ENCODE results near the gene CDKN2AIPNL.

Gene CDKN2AIPNL

GRCh38 chr5:134411546-134412266 is at the start of gene CDKN2AIPNL:
Gene CDKN2AIPNL (minus strand): TSS chr5:134411881. CDS start chr5:134411854, 27 bp downstream.
- DNase-seq = peak; percentile 95

DNA sequence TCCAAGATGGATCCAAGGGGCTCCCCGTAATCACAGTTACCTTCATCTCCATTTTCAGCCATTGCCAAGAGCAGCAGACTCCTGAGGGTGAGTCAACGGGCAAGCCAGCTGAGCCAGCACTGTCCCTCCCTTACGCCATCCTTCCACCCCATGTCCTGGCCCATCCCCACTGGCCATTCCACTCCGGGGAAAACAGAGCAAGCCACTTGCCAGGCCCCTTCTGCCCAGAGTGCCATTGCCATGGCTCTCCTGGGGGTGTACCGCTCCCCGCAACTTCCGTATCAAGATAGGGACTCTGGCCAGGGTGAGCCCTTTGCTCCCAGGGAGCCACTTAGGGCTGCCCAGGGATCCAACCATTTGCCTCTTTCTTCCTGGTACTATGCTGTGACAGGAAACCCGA is 48.9 kb upstream of the CDKN2AIPNL start:
- ATAC-seq (no peak), DNase-seq (no peak)

More at GRCh38 chr5:134411546-134412266, at the start of gene CDKN2AIPNL:
- peak; percentile 100 for ATAC-seq

DNA sequence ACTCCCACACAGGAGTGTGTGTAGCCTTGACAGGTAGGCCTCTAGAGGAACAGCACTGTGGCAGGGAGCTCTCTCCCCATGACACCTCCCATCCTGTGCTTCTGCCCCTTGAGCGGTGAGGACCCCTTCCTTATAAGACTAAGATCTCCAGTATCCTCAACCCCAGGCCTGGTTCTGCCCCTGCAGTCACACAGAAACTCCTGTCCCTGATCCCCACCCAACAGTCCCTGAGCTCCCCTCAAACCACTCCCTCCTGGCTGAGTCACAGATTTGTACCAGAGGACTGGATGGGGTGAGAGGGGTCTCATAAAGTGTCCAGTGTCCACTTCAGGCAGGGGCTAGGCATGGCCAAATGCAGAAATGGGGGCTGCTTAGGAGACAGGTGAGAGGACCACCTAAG is 47.8 kb upstream of the CDKN2AIPNL start:
- ATAC-seq = no peak
- DNase-seq = no peak

DNA sequence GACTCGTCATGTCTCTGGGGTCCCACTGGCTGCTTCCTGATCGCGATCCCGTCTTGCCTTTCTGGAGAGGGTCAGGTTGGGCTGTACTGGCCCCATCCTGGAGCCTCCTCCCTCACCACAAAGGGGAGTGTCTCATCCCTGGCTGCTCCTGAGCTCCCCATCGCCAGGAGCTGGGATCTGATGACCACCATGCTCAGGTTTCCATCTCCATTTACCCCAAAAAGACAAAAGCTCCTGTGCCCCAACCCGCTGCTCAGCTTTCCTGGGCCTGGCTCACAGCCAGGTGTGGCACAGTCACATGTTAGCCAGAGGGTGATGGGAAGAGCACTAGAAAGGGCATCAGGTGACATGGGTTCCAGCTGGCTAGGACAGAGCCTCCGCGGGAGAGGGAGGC is 47.3 kb upstream of the CDKN2AIPNL start:
- ATAC-seq = no peak
- no peak for DNase-seq

DNA sequence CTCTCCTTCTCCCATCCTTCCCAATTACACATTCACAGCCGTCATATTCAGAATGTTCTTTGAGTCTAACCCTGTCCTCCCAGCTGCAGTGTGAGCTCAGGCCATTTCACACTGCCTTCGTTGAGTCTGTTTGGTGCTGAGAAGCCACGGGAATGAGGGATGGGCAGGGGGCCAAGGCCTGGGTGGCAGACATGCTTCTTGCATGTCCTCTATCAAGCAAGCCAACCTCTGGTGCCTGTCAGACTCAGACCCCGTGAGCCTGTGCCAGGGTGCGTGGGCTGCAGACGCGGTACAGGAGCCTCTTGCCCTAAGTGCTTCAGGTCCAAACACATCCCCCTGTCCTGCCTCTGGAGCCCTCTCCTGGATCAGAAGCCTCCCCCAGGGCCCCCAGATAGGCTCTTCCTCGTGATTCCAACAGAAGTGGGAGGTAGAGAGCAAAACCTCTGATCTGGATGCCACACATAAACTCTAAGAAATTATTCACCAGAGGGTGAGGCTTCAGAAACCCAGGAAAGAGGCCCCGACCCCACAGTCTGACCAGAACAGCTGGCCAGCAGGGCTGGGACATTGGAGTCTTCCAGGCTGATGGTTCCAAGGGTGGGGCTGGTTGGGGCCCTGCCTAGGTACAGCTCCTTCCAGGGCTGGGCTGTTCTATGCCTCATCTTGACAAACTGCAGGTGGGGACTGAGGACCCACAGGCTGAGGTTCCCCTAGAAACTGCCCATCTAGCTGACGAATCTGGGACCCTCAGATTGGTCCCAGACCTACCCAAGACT is 46.7 kb upstream of the CDKN2AIPNL start:
- ATAC-seq (no peak), DNase-seq (no peak)

DNA sequence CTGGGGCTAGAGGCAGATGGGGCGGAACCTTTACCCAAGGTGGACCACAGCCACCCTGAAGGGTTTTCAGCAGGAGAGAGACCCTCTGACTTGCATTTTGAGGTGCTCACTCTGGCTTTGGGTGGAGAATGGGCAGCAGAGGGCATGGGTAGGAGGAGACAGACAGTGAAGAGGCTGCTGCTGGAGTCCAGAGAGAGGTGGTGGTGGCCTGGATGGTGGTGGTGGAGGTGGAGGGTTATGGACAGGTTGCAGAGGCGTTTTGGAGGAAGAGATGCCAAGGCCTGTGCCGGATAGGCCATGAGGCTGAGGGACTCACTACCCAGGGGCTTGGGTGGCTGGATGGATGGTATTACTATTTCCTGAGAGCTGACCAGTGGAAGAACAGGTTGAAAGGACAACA is 46.1 kb upstream of the CDKN2AIPNL start:
- ATAC-seq (no peak), DNase-seq (no peak)

DNA sequence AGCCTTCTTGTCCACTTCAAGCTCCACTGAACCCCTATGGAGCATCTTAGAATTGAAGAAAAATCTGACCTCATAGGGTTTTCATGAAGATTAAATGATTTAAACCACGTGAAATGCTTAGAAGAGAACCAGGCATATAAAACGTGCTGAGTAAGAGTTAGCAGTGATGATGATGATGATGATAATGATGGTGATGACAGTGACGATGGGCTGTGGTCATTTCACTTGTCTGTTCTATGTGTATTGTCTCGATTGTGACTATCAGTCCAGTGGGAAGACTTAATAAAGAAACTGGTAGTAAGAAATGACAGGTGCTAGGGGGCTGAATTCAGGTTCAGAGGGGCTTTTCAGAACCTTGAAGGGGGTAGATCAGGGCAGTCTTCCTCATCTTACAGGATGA is 45.1 kb upstream of the CDKN2AIPNL start:
- DNase-seq (no peak), ATAC-seq (no peak)

- ATAC-seq (no peak), DNase-seq (no peak)
Measured at GRCh38 chr5:134455466-134455865, 43.8 kb upstream of the CDKN2AIPNL start.

DNA sequence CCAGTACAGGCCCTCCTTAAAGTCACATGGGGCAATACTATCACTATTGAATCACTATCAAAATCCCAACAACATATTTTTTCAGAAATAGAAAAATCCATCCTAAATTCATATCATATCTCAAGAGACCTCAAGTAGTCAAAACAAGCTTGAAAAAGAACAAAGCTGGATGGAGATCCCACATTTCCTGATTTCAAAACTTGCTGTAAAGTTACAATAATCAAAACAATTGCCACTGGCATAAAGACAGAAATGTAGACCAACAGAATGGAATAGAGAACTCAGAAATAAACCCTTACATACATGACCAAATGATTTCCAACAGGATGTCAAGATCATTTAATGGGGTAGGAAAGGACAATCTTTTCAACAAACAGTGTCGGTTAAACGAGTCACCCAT is 41.3 kb upstream of the CDKN2AIPNL start:
- DNase-seq = no peak
- ATAC-seq = no peak

- ATAC-seq (no peak), DNase-seq (no peak)
Measured at GRCh38 chr5:134451936-134452505, 40.3 kb upstream of the CDKN2AIPNL start.

- ATAC-seq (no peak), DNase-seq (no peak)
Measured at GRCh38 chr5:134451225-134451935, 39.7 kb upstream of the CDKN2AIPNL start.

DNA sequence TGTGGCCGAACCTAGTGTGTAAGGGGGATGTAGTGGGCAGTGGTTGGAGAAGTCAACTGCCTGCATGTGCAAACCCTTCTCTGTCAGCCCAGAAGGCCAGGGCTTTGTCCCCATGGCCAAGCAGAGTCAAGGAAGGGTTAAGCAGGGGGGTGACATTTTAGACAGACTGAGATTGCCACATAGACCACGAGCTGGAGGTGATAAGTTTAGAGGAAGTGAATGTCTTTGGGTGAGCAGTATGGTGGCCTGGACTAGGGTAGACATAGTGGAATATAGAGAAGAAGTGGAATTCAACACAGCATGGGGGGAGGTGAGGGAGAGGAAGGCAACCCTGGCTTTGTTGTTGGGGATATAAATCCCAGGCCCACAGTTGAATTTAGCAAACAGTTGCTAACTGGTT is 38.7 kb upstream of the CDKN2AIPNL start:
- DNase-seq (no peak), ATAC-seq (no peak)

DNA sequence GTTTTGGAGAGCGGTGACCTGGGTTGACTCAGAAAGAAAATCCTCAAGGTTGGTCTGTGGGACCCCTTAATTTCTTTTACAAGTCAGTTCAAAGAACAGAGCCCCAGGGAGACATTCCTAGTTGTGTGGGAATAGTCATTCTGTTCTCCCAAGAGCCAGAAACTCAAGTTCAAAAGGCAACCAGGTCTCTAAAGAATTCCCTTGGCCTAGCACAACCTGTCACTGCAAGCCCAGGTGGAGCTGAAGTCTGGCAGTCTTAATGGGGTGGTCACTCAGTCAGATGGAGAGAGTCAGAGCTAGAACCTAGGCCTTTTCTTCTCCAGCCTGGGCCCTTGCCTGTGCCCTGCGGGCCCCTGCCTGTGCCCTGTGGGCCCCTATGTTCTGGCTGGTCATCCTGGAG is 37.5 kb upstream of the CDKN2AIPNL start:
- DNase-seq (no peak), ATAC-seq (no peak)

- ATAC-seq (peak; percentile 29), DNase-seq (no peak)
Measured at GRCh38 chr5:134447815-134448520, 36.3 kb upstream of the CDKN2AIPNL start.

DNA sequence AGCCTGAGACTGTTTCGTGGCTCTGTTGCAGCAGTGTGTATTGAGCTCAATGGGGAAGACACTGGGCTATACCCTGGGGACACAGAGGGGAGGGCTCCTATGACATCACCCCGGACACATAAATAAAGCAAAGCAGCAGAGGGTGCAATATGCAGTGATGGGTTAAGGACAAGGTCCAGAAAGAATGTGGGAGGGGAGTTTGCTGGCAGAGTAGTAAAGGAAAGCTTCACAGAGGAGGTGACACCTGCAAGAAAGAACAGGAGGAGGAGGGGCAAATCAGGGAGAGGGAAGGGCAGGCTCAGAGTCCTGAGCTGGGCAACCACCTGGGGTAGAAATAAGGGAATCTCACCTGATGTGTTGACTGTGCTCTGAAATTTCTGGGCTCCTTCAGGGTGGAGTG is 35.3 kb upstream of the CDKN2AIPNL start:
- ATAC-seq = no peak

GRCh38 chr5:134445856-134446818 is 34.5 kb upstream of the CDKN2AIPNL start:
- no peak for ATAC-seq
- no peak for DNase-seq

More for the DNA sequence above, 35.3 kb upstream of the CDKN2AIPNL start:
- no peak for DNase-seq

DNA sequence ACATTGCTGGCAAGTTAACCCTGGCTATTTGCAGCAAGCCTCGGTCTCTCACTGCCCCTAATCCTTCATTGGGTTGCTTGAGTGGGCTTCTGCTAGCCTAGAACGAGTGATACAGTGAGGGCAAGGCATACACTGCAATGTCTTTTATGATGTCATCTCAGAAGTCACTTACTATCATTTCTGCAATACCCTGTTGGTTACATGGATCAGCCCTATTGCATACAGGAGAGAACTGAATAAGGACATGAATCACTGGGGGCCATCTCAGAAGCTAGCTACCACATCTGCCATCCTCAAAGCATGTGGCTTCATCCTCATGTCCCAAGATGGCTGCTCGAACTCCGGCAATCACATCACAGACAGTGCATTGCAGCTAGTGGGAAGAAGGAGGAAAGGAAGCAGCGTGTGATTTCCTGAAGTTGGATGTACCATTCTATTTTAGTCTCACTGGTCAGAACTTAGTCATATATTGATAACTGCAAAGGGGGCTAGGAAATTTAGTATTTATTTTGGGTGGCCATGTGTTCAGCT is 33.3 kb upstream of the CDKN2AIPNL start:
- DNase-seq (no peak), ATAC-seq (no peak)

DNA sequence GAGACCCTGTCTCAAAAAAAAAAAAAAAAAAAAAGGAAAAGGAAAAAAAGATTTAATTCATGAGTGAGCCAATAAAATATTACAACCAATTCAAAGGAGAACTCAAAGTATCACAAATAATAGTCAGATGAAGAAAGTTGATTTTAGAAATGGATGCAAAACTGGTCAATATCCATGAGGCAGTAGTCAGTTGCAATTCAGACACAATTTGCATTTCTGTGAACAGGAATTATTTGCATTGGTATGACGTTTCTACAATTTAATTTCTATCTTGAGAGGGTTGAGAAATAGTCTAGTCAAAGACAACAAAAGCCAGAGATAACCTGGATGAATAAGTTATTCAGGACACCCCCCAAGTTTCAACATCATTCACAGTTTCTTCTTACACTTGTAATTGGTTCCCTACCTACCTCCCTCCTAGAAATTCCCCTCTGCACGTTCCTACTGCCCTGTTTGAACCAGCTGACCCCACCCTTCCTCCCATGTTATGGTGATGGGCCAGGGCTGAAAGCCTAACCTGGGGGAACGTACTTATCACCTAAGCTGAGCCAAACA is 28.6 kb upstream of the CDKN2AIPNL start:
- DNase-seq (no peak), ATAC-seq (no peak)

GRCh38 chr5:134439210-134439654 is 27.6 kb upstream of the CDKN2AIPNL start:
- ATAC-seq = no peak

DNA sequence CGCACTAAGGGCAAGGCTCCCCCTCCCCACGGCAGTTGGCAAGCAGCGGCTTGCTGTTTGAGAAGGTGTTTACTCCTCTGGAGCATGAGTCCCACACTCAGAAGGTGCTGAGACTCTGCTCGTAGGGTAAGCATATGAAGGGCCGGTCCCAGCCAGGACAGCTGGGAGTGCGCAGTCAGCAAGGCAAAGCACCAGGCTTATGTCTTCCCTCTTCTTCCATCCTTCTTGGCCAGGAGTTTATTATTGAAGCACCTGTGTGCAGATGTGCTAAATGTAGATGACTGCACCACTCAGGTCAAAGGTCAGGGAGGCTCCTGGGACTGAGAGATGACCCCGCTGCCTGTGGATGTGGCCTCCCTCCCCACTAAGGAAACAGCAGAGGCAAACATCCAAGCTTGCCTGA is 27.0 kb upstream of the CDKN2AIPNL start:
- no peak for DNase-seq
- ATAC-seq = no peak

More at GRCh38 chr5:134439210-134439654, 27.6 kb upstream of the CDKN2AIPNL start:
- no peak for DNase-seq

All from stimulated activated naive CD8-positive, alpha-beta T cell treated with anti-CD3 and anti-CD28 coated beads, Interleukin-15, Interleukin-2, amounts not matched to agents 100 U/mL and 50 U/mL, for 24 hours (primary cell).